ENCODE data around the gene HOOK1. TPM values are rescaled to one million over a fixed set of nuclear protein-coding genes. Genes with fewer than 3 reads are reported as not detected.

Gene HOOK1
- 0.03 and 0.20 TPM in 2 replicates for total RNA-seq (2014; rRNA removed; shearing (Covaris generic))

- H3K36me3 ChIP-seq, result no peaks in the 10 kb centered on the region
- no peak within 1 kb of the TSS for H3K27ac ChIP-seq
- H3K27me3 ChIP-seq, result no peaks in the 10 kb centered on the region
- no peak within 1 kb of the TSS for H3K4me3 ChIP-seq
- no peak for DNase-seq
- no peaks in the 10 kb centered on the region for H3K9me3 ChIP-seq (replicated peaks)
- peaks cover 4% of the 10 kb centered on the region for H3K4me1 ChIP-seq
Measured at GRCh38 chr1:59814901-59815825, at the start of gene HOOK1. TSS of gene HOOK1 (plus strand) at chr1:59814949. CDS start at chr1:59815118, 169 bp downstream.

DNA sequence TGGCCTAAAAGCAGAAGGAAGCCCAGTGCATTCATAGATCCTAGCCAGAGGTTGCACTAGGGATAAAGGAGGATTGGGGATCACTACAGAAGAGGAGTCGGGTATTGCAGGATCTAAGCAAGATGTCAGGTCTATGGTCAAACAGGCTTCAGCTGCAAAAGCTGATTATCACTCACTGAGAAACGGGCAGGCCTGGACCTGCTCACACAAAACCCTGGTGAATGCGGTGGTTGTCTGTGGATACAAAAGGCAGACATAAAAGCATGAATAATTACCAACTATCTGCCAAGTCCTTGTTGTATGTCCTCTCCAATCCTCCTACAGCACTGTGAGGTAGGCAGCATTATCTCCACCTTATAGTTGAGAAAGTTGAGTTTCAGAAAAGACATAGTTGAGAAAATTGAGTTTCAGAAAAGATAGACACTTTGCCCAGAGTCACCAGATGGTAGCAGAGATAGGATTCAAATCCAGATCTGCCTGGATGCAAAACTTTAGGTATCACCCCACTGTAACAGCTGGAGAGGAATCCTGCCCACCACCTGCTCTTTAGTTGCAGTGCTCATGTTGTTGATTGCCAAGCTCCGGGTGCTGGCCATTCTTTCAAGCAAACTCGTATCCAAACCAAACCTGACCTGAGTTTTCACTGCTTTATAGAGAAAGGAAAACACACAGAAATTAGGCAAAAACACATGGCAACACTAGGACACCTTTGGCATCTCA lies 49.6 kb upstream of the HOOK1 start:
- H3K4me1 ChIP-seq, result peaks cover 33% of the 10 kb centered on the region
- peak overlapping the region; percentile 56 for H3K27ac ChIP-seq
- H3K4me3 ChIP-seq, result no peak overlapping the region
- H3K36me3 ChIP-seq, result no peaks in the 10 kb centered on the region
- H3K9me3 ChIP-seq (replicated peaks), result no peaks in the 10 kb centered on the region
- peak; percentile 51 to 72 for DNase-seq
- no peaks in the 10 kb centered on the region for H3K27me3 ChIP-seq

GRCh38 chr1:59766227-59766855 lies 48.4 kb upstream of the HOOK1 start:
- DNase-seq, result no peak
- no peaks in the 10 kb centered on the region for H3K36me3 ChIP-seq
- no peaks in the 10 kb centered on the region for H3K27me3 ChIP-seq
- H3K27ac ChIP-seq, result no peak overlapping the region
- H3K9me3 ChIP-seq (replicated peaks), result no peaks in the 10 kb centered on the region
- no peak overlapping the region for H3K4me3 ChIP-seq
- H3K4me1 ChIP-seq, result peaks cover 21% of the 10 kb centered on the region

DNA sequence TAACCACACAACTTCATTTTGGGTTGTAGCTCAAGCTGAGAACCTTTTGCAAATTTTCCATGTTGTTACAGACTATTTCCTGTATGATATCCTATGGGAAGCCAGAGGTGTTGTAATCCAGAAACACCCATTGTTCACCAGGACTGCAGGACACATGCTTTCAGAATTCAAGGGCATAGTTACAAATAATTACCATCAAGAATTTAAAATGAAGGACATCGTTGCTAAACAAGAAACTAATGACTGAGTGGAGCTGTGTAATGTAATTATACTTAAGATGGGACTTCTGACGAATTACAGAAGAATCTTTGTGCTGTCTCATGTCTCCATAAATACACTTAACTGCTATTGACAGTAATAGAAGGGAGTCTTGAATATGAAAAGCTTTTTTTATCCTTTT lies 47.6 kb upstream of the HOOK1 start:
- no peak for DNase-seq
- Histone ChIP-seq H3K9me3 (replicated peaks) (no peaks in the 10 kb centered on the region), H3K4me3 (no peak overlapping the region), H3K27ac (no peak overlapping the region), H3K27me3 (no peaks in the 10 kb centered on the region), H3K4me1 (peaks cover 13% of the 10 kb centered on the region), H3K36me3 (no peaks in the 10 kb centered on the region)

GRCh38 chr1:59768792-59769735 lies 45.7 kb upstream of the HOOK1 start:
- peaks cover 10% of the 10 kb centered on the region for H3K4me1 ChIP-seq
- DNase-seq, result no peak
- H3K4me3 ChIP-seq, result no peak overlapping the region
- no peaks in the 10 kb centered on the region for H3K36me3 ChIP-seq
- H3K27me3 ChIP-seq, result no peaks in the 10 kb centered on the region
- no peaks in the 10 kb centered on the region for H3K9me3 ChIP-seq (replicated peaks)
- H3K27ac ChIP-seq, result no peak overlapping the region

DNA sequence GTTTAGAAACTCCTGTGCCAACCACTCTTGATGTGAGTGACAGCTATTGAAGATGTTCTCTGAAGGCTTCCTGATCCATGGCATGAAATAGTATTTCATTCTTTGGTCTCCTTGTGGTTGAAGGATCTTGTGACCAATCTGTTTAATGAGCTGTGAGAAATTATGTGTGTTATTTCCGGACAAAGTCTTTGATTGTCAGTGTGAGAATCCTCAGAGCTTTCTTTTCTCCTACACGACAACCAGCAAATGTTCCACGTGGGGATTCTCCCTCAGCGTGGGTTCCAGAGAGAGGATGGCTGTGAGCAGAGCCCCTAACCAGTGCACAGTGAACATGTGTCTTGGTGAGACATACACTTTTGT lies 45.0 kb upstream of the HOOK1 start:
- DNase-seq, result no peak
- no peaks in the 10 kb centered on the region for H3K9me3 ChIP-seq (replicated peaks)
- H3K4me3 ChIP-seq, result no peak overlapping the region
- no peak overlapping the region for H3K27ac ChIP-seq
- no peaks in the 10 kb centered on the region for H3K36me3 ChIP-seq
- H3K4me1 ChIP-seq, result peaks cover 9% of the 10 kb centered on the region
- H3K27me3 ChIP-seq, result no peaks in the 10 kb centered on the region

GRCh38 chr1:59771361-59771760 lies 43.4 kb upstream of the HOOK1 start:
- no peak for DNase-seq
- no peak overlapping the region for H3K4me3 ChIP-seq
- no peak overlapping the region for H3K27ac ChIP-seq
- H3K4me1 ChIP-seq, result no peaks in the 10 kb centered on the region
- H3K27me3 ChIP-seq, result no peaks in the 10 kb centered on the region
- no peaks in the 10 kb centered on the region for H3K9me3 ChIP-seq (replicated peaks)
- H3K36me3 ChIP-seq, result no peaks in the 10 kb centered on the region

- Histone ChIP-seq H3K4me3 (no peak overlapping the region), H3K36me3 (no peaks in the 10 kb centered on the region), H3K9me3 (replicated peaks) (no peaks in the 10 kb centered on the region), H3K27me3 (no peaks in the 10 kb centered on the region), H3K27ac (no peak overlapping the region), H3K4me1 (peaks cover 3% of the 10 kb centered on the region; the same call in 1 of the 2 replicates)
- no peak for DNase-seq
Measured at GRCh38 chr1:59775480-59775879, 39.3 kb upstream of the HOOK1 start.

DNA sequence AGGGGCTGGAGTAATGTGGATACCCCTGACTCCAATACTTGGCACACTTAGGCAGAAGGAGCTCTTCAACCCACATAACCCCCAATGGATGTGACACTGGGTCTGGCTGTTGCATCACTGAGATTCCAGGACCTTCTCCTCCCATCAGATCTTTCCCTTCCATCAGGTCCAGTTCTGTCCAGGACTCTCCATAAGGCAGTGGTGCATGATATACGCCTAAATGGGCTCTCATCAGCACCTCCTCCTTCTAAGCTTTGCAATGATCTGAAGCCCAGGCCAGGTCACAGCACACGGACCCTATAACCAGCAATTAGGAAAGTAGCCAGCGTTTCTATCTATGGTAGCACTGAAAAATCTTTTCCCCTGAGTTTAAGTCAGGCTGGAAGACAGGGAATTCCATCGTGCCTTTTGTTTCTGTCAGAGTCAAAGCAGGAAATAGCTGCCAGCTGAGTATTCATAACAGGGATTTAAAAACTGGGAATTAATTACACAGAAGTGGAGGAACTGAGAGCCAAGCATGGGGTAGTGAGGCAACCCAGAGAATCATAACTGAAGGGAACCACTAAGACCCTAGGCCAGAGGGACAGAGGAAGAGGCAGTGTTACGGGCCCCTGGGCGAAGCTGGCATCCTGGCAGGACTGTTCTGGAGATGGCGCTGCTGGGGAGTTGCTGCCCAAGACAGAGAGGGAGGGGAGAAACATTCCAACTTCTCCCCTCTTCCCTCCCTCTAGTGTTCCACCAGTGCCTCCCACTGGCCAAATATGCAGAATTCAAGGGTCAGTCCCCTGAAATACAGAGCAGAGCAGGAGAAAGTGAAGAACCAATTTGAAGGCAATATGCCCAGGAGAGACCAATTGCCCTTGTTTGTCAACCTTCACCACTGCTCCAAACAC lies 37.5 kb upstream of the HOOK1 start:
- H3K9me3 ChIP-seq (replicated peaks), result no peaks in the 10 kb centered on the region
- no peaks in the 10 kb centered on the region for H3K27me3 ChIP-seq
- DNase-seq, result no peak
- H3K4me1 ChIP-seq, result peaks cover 3% of the 10 kb centered on the region; the same call in 1 of the 2 replicates
- no peak overlapping the region for H3K27ac ChIP-seq
- no peaks in the 10 kb centered on the region for H3K36me3 ChIP-seq
- no peak overlapping the region for H3K4me3 ChIP-seq

DNA sequence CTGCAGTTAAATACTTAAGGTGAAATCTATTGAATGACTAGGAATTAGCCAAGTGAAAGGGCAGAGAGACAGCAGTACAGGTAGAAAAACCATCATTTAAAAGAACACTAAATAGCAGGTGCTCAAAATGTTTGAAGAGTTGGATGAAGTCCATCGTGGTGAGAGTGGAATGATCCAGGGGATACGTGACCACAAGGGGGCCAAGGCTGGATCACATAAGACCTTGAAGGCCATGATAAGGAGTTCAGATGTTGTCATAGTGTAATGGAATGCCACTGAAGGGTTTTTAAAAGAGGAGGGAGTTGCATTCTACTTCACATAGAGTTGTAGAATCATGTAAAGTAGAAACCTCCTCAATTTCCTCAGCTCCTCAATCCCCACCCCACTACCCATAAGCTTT lies 34.8 kb upstream of the HOOK1 start:
- H3K36me3 ChIP-seq, result no peaks in the 10 kb centered on the region
- peaks cover 3% of the 10 kb centered on the region; the same call in 1 of the 2 replicates for H3K4me1 ChIP-seq
- DNase-seq, result peak in 1 of 2 experiments; percentile 38
- H3K4me3 ChIP-seq, result no peak overlapping the region
- no peaks in the 10 kb centered on the region for H3K9me3 ChIP-seq (replicated peaks)
- no peaks in the 10 kb centered on the region for H3K27me3 ChIP-seq
- no peak overlapping the region for H3K27ac ChIP-seq

GRCh38 chr1:59788825-59789224 lies 25.9 kb upstream of the HOOK1 start:
- no peaks in the 10 kb centered on the region for H3K36me3 ChIP-seq
- no peaks in the 10 kb centered on the region for H3K27me3 ChIP-seq
- H3K9me3 ChIP-seq (replicated peaks), result 0 out of 2 replicates have a peak, but pooled peaks cover 11% of the 10 kb centered on the region
- DNase-seq, result no peak
- no peak overlapping the region for H3K4me3 ChIP-seq
- no peaks in the 10 kb centered on the region for H3K4me1 ChIP-seq
- H3K27ac ChIP-seq, result no peak overlapping the region

DNA sequence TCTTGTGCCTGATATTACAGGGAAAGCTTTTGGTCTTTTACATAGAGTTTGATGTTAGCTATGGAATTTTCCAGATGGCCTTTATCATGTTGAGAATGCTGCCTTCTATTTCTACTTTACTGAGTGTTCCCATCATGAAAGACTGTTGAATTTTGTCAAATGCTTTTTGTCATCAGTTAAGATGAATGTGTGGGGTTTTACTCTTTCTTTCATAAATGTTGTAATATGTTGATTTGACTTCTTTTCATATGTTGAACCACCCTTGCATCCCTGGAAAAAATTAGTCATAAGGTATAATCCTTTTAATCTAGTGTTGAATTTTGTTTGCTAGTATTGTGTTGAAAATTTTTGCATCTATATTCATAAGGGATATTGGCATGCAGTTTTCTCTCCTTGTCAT lies 16.1 kb upstream of the HOOK1 start:
- Histone ChIP-seq H3K4me1 (no peaks in the 10 kb centered on the region), H3K27me3 (no peaks in the 10 kb centered on the region), H3K4me3 (no peak overlapping the region), H3K27ac (no peak overlapping the region), H3K9me3 (replicated peaks) (no peaks in the 10 kb centered on the region), H3K36me3 (no peaks in the 10 kb centered on the region)
- DNase-seq, result no peak

- Histone ChIP-seq H3K36me3 (no peaks in the 10 kb centered on the region), H3K4me1 (no peaks in the 10 kb centered on the region), H3K27me3 (no peaks in the 10 kb centered on the region), H3K9me3 (replicated peaks) (no peaks in the 10 kb centered on the region), H3K4me3 (no peak overlapping the region), H3K27ac (no peak overlapping the region)
- no peak for DNase-seq
Measured at GRCh38 chr1:59803458-59804038, 11.2 kb upstream of the HOOK1 start.

Data from SJCRH30 (cell line).